GM21360 (cell line): ENCODE data around the gene CCNI.
"Not testable (repeated sequence)": the region's sequence is repeated elsewhere in the genome, so short reads cannot be mapped to it uniquely, and the experiment has no call there.

ENCODE experiments used
- ATAC-seq: cut with Tn5 transposase; IDR thresholded peaks from one replicate; pipeline ENCODE4 v1.9.1; 2021; ENCODE audit warnings: mild to moderate bottlenecking, moderate library complexity; ENCODE audit not compliant: unreplicated experiment

The CCNI gene

GRCh38 chr4:77043507-77044136 is 32.2 kb downstream of the CCNI start:
- ATAC-seq, result no peak

GRCh38 chr4:77040854-77041725 is 34.7 kb downstream of the CCNI start:
- ATAC-seq, result no peak

- ATAC-seq, result no peak
These were observed 35.5 kb downstream of the CCNI start for GRCh38 chr4:77040270-77040669.

- ATAC-seq, result no peak
These were observed 36.0 kb downstream of the CCNI start for GRCh38 chr4:77039796-77040195.

GRCh38 chr4:77037736-77038135 is 38.1 kb downstream of the CCNI start:
- no peak for ATAC-seq

- ATAC-seq, result not testable (repeated sequence)
These were observed 38.6 kb downstream of the CCNI start for GRCh38 chr4:77037168-77037567.

GRCh38 chr4:77036206-77036605 is 39.6 kb downstream of the CCNI start:
- no peak for ATAC-seq

- no peak for ATAC-seq
These were observed 40.6 kb downstream of the CCNI start for GRCh38 chr4:77035153-77035552.

- no peak for ATAC-seq
These were observed 44.2 kb downstream of the CCNI start for GRCh38 chr4:77031544-77031943.

GRCh38 chr4:77029757-77030156 is 46.0 kb downstream of the CCNI start:
- ATAC-seq, result not testable (repeated sequence)

GRCh38 chr4:77028246-77028645 is 47.5 kb downstream of the CCNI start:
- ATAC-seq, result no peak

- ATAC-seq, result no peak
These were observed 49.5 kb downstream of the CCNI start for GRCh38 chr4:77026322-77026704.

GRCh38 chr4:77025643-77026321 is 50.0 kb downstream of the CCNI start:
- peak; percentile 73 for ATAC-seq

GRCh38 chr4:77023920-77024319 is 51.9 kb downstream of the CCNI start:
- no peak for ATAC-seq

GRCh38 chr4:77022560-77023179 is 53.1 kb downstream of the CCNI start:
- ATAC-seq, result no peak

GRCh38 chr4:77021614-77022089 is 54.1 kb downstream of the CCNI start:
- no peak for ATAC-seq

GRCh38 chr4:77020017-77020416 is 55.8 kb downstream of the CCNI start:
- no peak for ATAC-seq

- no peak for ATAC-seq
These were observed 60.4 kb downstream of the CCNI start for GRCh38 chr4:77015390-77015789.

GRCh38 chr4:77014256-77014655 is 61.5 kb downstream of the CCNI start:
- ATAC-seq, result no peak

- no peak for ATAC-seq
These were observed 63.1 kb downstream of the CCNI start for GRCh38 chr4:77012726-77013125.

GRCh38 chr4:77010841-77011354 is 64.9 kb downstream of the CCNI start:
- ATAC-seq, result no peak
